Skeletal muscle tissue (tissue), 4 donors: ENCODE data around the gene CTIF. TPM values are rescaled to one million over a fixed set of nuclear protein-coding genes. Genes with fewer than 3 reads are reported as not detected.
A peak's percentile ranks its signal among the peaks of the same experiment; 100 is the strongest.

Experiments
- H3K27ac ChIP-seq: one replicate; pipeline ENCODE4 v1.7.0; 2013; ENCODE audit warnings: mild to moderate bottlenecking, low read depth, low read length, inconsistent platforms
- H3K27me3 ChIP-seq, 3 donors: one replicate each; pipeline ENCODE4 v1.7.0; 2013; ENCODE audit warnings: low read length in 3 of 3; ENCODE audit not compliant: control insufficient read depth in 3 of 3, insufficient read depth in 3 of 3
- H3K36me3 ChIP-seq, 3 donors: one replicate each; pipeline ENCODE4 v1.7.0; 2013; ENCODE audit warnings: low read length in 3 of 3; ENCODE audit not compliant: control insufficient read depth in 3 of 3, insufficient read depth in 3 of 3
- H3K4me1 ChIP-seq, 3 donors: one replicate each; pipeline ENCODE4 v1.7.0; 2013; ENCODE audit warnings: low read length in 3 of 3, mild to moderate bottlenecking in 3 of 3; ENCODE audit not compliant: control insufficient read depth in 3 of 3, insufficient read depth in 3 of 3
- H3K4me3 ChIP-seq, 3 donors: one replicate each; pipeline ENCODE4 v1.7.0; 2013; ENCODE audit warnings: low read length in 3 of 3
- H3K9ac ChIP-seq, 3 donors: one replicate each; pipeline ENCODE4 v1.7.0; 2013; ENCODE audit warnings: low read length in 3 of 3, mild to moderate bottlenecking in 3 of 3, moderate library complexity in 2 of 3, low read depth in 1 of 3
- H3K9me3 ChIP-seq, 3 donors: one replicate each; pipeline ENCODE4 v1.7.0; 2013; ENCODE audit warnings: low read length in 3 of 3; ENCODE audit not compliant: control insufficient read depth in 3 of 3
- total RNA-seq: library from RNA; depleted of rRNA; stranded (reverse); fragments of >200 nt; gene quantifications from one replicate; pipeline ENCODE4 v1.2.3, GENCODE V29; 2014
- donor health status: Osteomylitis.

The CTIF gene
- total RNA-seq, 1 donor from 2014 or later, result 16.7 TPM

GRCh38 chr18:48886520-48887293, 347.9 kb downstream of the CTIF start:
- Histone ChIP-seq H3K27me3 (no peaks in the 10 kb centered on the region), H3K4me1 (peaks cover 10 to 37% (median 34%) of the 10 kb centered on the region in 3 donors), H3K9ac (peak overlapping the region in 1 of 3 donors; percentile 47), H3K27ac (no peak overlapping the region), H3K36me3 (no peaks in the 10 kb centered on the region), H3K4me3 (no peak overlapping the region), H3K9me3 (no peaks in the 10 kb centered on the region)

DNA sequence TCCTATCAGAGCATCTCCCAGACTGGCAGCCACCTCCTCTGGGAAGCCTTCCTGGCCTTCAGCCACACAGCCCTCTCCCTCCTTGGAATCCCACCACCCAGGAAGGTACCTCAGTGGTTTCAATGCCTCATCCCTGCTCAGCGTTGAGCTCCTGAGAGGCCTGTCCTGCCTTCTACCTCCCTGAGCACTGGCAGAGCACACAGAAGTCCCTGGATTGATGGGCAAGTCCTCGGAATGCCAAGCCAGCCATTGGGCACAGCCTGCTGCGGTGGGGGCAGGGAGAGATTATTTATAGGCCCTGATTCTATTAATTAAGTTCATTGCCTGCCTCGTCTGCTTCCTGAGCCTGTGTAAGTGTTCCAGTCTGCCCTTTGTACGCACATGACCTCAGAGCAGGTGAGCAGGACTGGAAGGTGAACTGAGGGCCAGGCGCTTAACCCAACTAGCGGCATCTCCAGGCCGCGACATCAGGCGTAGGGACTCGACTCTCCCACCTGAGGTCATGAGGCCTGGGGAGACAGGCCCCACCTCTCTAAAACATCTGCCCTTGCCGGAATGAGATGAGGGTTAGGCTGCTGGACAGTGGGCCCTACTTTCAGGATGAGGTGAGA, 348.6 kb downstream of the CTIF start:
- Histone ChIP-seq H3K4me3 (no peak overlapping the region), H3K27me3 (no peaks in the 10 kb centered on the region), H3K9ac (peak overlapping the region in 2 of 3 donors; percentile 29 to 47), H3K27ac (no peak overlapping the region), H3K9me3 (no peaks in the 10 kb centered on the region), H3K36me3 (no peaks in the 10 kb centered on the region), H3K4me1 (peaks cover 10 to 39% (median 34%) of the 10 kb centered on the region in 3 donors)

DNA sequence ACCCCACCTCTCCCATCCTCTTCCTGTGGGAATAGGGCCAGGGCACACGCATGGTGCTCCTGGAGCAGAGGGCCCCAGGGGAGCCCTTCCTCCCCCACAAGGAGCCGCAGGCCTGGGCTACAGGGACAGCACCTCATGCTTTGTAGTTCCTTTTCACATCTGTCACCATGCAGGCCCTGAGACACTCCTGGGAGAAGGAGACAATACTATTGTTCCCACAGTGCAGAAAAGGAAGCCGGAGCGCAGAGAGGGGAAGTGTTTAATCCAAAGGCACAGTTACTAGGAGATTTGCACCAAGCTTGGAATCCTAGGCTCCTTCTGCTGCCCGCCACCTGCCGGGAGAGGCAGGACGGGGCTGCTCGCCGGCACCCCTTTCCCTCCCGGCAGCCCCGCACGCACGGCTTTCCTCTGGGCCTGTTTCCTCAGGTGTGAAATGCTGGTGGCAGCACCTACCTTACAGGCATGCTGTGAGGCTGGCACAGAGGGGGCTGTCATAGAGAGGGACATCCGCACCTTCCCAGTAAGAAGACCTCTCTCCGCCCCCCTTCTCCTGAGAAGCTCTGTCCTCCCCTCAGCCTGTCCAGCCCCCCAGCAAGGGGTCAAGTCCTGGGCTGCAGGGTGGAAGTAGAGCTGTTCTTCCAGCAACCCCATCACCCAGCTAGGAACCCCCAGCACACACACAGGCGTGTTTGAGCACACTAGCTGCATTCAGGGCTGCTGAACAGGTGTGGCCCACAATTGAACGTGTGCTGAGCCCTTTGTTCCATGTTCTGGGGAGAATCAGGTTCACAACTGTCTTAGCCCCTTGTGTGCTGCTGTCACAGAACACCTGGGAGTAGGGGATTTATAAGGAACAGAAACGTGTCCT, 349.3 kb downstream of the CTIF start:
- peak overlapping the region in 1 of 3 donors; percentile 16 for H3K9ac ChIP-seq
- H3K9me3 ChIP-seq, result no peaks in the 10 kb centered on the region
- no peak overlapping the region for H3K4me3 ChIP-seq
- no peak overlapping the region for H3K27ac ChIP-seq
- H3K36me3 ChIP-seq, result no peaks in the 10 kb centered on the region
- H3K4me1 ChIP-seq, result peaks cover 10 to 39% (median 34%) of the 10 kb centered on the region in 3 donors
- H3K27me3 ChIP-seq, result no peaks in the 10 kb centered on the region

DNA sequence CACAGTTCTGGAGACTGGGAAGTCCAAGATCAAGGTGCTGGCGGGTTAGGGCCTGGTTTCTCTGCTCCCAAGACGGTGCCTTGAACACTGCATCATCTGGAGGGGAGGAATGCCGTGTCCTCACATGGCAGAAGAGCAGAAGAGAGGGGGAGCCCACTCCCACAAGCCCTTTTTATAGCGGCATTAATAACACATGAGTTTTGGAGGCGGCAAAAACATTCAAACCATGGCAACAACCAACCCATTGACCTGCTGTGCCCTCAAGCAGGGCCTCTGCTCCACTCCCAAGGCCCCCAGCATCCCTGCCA, 349.9 kb downstream of the CTIF start:
- Histone ChIP-seq H3K27ac (no peak overlapping the region), H3K36me3 (no peaks in the 10 kb centered on the region), H3K27me3 (no peaks in the 10 kb centered on the region), H3K9ac (no peak overlapping the region), H3K9me3 (no peaks in the 10 kb centered on the region), H3K4me1 (peaks cover 10 to 42% (median 34%) of the 10 kb centered on the region in 3 donors), H3K4me3 (peak overlapping the region in 1 of 3 donors; percentile 13)

DNA sequence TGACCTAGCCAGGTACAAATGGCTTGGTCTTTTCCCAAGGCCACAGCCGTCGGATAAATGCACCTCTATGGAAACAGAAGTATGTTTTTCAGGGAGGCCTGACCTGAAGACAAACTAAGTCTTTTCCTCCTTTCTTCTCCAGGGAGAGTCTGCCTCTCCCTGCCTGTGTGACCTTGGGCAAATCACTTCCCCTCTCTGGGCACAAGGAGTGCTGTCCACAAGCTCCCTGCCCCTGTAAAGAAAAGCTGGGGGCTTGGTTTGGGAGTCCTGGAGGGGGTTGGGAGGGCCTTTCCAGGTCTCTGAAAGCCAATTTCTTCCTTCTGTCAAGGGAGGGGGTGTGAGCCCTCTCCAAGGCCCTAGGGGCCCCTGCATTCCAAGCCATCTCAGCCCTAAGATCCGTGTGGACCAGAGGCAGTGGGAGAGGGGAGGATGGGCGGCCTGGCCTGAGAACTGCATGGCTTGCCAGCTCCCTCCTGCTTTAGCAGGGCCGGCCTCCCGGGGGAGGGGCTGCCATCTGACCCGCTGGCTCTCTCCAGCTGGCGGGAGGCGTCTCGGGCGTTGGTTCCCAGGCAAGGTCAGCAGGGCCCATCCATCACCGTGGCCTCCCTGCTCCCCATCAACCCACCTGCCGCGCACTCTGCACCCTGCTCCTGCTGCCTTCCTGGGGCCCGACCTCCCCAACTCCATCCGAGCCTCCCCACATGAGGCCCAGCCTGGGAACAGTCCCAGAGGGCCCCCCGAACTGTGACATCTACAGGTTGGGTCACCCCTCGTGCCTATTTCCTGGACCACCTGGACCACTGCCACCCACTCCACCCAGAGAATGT, 350.5 kb downstream of the CTIF start:
- Histone ChIP-seq H3K9ac (no peak overlapping the region), H3K27ac (no peak overlapping the region), H3K4me1 (peaks cover 10 to 42% (median 32%) of the 10 kb centered on the region in 3 donors), H3K27me3 (no peaks in the 10 kb centered on the region), H3K4me3 (no peak overlapping the region), H3K9me3 (no peaks in the 10 kb centered on the region), H3K36me3 (no peaks in the 10 kb centered on the region)

DNA sequence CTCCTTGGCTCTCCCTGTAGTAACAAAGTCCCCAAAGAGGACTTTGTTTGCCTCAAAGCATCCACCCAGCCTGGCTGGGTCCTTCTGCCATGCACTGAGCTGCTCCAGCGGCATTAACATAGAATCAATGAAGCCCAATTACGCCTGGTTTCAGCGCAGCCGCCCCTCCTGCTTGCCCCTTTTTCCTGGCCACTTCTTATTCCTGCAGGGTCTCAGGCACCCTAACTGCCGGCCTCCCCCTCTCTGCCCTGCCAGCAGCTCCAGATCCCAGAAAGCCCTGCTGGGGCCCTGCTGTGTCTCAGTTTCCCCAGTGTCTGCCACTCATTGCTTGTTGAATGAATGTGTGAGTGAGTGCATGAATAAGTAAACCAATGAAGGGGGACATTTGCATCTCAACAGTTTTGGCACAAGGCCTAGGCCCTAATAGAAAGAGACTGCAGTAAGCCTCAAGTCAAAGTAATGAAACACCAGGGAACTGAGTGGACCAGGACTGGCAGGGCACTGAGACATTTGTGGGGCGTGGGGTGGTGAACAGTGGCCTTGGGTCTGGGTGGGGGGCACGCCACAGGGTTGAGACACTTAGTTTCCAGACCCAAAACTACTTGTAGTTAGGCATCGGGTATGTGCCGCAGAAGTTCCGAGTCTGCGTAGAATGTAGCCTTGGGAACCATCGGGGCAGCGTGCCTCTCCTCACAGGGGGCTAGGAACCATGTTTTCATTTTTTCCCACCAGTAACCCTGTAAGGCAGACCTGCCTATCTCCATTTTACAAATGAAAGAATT, 351.3 kb downstream of the CTIF start:
- no peak overlapping the region for H3K4me3 ChIP-seq
- no peaks in the 10 kb centered on the region for H3K9me3 ChIP-seq
- H3K27ac ChIP-seq, result no peak overlapping the region
- no peaks in the 10 kb centered on the region for H3K36me3 ChIP-seq
- H3K27me3 ChIP-seq, result no peaks in the 10 kb centered on the region
- H3K9ac ChIP-seq, result no peak overlapping the region
- peaks cover 10 to 42% (median 30%) of the 10 kb centered on the region in 3 donors for H3K4me1 ChIP-seq

DNA sequence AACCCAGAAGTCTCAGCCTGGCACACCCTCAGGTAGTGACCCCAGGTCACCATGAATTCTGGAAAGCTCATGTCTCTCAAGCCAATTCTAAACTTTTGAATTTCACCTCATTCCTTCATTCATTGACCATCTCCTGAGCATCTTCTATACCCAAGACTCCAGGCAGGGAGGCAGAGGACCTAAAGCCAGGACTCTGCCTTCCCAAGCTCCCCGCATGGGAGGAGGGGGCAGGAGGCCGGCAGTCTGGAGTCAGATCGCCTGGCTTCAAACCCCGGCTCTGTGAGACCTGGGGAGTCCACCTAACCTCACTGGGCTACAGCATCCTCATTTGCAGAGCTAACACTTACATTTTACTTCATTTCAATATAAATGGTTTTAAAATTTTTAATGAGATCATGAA, 352.9 kb downstream of the CTIF start:
- H3K36me3 ChIP-seq, result no peaks in the 10 kb centered on the region
- no peaks in the 10 kb centered on the region for H3K27me3 ChIP-seq
- peaks cover 10 to 45% (median 30%) of the 10 kb centered on the region in 3 donors for H3K4me1 ChIP-seq
- no peaks in the 10 kb centered on the region for H3K9me3 ChIP-seq
- no peak overlapping the region for H3K27ac ChIP-seq
- peak overlapping the region in 1 of 3 donors; percentile 25 for H3K9ac ChIP-seq
- H3K4me3 ChIP-seq, result no peak overlapping the region

DNA sequence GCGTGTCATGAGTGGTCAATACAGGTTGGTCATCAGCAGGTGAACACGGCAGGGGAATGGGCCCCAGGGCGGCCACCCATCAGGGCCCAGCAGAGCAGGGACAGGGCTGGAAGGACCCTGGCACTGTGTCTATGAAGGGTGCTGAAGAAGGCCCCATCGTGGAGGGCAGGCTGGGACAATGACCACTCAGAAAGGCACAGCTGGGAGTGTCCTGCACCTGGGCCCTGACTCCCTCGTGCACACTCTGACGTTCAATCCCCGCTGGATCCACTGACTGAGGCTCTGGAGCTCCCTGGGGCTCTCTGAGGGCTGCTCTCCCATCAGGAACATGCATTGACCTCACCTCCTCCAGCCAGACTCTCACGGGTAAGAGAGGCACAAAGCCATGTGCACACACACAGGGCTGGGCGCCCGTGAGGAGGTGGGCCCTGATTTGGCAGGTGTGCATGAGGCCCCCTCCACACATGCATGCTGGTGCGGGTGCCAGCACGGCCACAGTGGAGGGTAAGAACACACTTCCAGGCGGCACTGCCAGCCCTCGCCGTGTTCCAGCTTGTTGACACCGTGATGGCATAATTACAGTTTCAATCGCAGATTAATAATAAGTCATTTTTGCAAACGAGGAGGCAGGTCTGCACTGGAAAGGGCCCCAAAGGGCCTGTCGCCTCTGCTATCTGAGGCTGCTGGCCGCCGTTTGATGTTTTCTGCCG, 353.5 kb downstream of the CTIF start:
- H3K27ac ChIP-seq, result no peak overlapping the region
- H3K36me3 ChIP-seq, result no peaks in the 10 kb centered on the region
- no peak overlapping the region for H3K4me3 ChIP-seq
- H3K4me1 ChIP-seq, result peaks cover 10 to 47% (median 27%) of the 10 kb centered on the region in 3 donors
- no peak overlapping the region for H3K9ac ChIP-seq
- no peaks in the 10 kb centered on the region for H3K9me3 ChIP-seq
- H3K27me3 ChIP-seq, result no peaks in the 10 kb centered on the region
